ENCODE measurements around the gene GNLY.

DNA sequence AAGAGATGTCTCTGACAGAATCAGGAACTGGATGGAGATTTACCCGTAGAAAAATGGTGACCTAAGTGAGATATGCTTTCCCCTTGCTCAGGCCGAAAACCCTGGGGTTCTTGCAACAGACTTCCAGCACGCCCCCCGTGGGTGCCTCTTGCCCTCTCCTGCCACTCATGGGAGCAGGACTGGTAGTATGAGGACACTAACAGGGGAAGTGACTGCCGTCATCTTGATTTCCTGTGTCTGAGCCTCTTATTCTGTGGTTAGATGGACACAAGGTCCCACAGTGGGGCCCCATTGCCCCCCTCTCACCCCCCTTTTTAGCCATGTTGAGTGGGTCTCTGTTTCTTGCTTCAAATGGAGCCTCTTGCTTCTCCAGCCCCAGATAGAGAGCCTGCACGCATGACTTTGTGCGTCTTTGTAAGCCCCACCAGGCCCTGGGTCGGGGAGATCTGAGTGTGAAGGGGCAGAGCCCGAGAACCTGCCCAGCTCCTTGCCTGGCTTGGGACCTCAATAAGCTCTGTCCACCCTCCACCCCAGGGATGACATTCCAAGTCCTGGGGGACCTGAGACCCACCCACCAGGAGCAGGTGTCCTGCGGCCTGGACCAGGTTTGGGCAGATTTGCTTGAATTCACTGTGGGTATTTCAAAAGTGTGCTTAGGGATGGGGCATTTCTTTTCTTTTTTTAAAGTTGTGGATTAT, 12.6 kb downstream of the GNLY start:
- TF ChIP-seq, protein P1, sequence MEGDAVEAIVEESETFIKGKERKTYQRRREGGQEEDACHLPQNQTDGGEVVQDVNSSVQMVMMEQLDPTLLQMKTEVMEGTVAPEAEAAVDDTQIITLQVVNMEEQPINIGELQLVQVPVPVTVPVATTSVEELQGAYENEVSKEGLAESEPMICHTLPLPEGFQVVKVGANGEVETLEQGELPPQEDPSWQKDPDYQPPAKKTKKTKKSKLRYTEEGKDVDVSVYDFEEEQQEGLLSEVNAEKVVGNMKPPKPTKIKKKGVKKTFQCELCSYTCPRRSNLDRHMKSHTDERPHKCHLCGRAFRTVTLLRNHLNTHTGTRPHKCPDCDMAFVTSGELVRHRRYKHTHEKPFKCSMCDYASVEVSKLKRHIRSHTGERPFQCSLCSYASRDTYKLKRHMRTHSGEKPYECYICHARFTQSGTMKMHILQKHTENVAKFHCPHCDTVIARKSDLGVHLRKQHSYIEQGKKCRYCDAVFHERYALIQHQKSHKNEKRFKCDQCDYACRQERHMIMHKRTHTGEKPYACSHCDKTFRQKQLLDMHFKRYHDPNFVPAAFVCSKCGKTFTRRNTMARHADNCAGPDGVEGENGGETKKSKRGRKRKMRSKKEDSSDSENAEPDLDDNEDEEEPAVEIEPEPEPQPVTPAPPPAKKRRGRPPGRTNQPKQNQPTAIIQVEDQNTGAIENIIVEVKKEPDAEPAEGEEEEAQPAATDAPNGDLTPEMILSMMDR (CRISPR knock-in tag; IDR thresholded peaks at IDR 0.05): no peak
- TF ChIP-seq NR3C1 (CRISPR knock-in tag; IDR thresholded peaks at IDR 0.05) (no peak), PCBP1 (IDR thresholded peaks at IDR 0.05; ENCODE audit: borderline replicate concordance, low read depth, low read length) (no peak), ZNF3 (CRISPR knock-in tag; IDR thresholded peaks at IDR 0.05) (no peak), POLR2A (IDR thresholded peaks at IDR 0.05; ENCODE audit: insufficient read depth in 1 of 2, low read depth in 2 of 2, low read length in 2 of 2) (no peak), ZIK1 (CRISPR knock-in tag; IDR thresholded peaks at IDR 0.05; ENCODE audit: borderline replicate concordance, low read depth) (no peak), HCFC1 (IDR thresholded peaks at IDR 0.05; ENCODE audit: low read depth, low read length) (no peak), ZFX (CRISPR knock-in tag; IDR thresholded peaks at IDR 0.05; ENCODE audit: low read depth) (no peak; the same call in 1 of the 2 replicates)
- TF ChIP-seq, protein P2, sequence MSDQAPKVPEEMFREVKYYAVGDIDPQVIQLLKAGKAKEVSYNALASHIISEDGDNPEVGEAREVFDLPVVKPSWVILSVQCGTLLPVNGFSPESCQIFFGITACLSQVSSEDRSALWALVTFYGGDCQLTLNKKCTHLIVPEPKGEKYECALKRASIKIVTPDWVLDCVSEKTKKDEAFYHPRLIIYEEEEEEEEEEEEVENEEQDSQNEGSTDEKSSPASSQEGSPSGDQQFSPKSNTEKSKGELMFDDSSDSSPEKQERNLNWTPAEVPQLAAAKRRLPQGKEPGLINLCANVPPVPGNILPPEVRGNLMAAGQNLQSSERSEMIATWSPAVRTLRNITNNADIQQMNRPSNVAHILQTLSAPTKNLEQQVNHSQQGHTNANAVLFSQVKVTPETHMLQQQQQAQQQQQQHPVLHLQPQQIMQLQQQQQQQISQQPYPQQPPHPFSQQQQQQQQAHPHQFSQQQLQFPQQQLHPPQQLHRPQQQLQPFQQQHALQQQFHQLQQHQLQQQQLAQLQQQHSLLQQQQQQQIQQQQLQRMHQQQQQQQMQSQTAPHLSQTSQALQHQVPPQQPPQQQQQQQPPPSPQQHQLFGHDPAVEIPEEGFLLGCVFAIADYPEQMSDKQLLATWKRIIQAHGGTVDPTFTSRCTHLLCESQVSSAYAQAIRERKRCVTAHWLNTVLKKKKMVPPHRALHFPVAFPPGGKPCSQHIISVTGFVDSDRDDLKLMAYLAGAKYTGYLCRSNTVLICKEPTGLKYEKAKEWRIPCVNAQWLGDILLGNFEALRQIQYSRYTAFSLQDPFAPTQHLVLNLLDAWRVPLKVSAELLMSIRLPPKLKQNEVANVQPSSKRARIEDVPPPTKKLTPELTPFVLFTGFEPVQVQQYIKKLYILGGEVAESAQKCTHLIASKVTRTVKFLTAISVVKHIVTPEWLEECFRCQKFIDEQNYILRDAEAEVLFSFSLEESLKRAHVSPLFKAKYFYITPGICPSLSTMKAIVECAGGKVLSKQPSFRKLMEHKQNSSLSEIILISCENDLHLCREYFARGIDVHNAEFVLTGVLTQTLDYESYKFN (CRISPR knock-in tag; conservative IDR thresholded peaks at IDR 0.05): no peak
